CD14-positive monocyte (primary cell): ENCODE results near the gene DUSP1. TPM values are rescaled to one million over a fixed set of nuclear protein-coding genes. Genes with fewer than 3 reads are reported as not detected.
A peak's percentile ranks its signal among the peaks of the same experiment; 100 is the strongest.

Experiments used
- DNase-seq, 3 donors: peaks; one replicate each; pipeline ENCODE4 v3.0.0-alpha.2; 2011 to 2022
- H2AFZ ChIP-seq: 2 replicates; pipeline ENCODE4 v1.6.0; 2012; ENCODE audit warnings: mild to moderate bottlenecking, low read depth, low read length, inconsistent platforms; ENCODE audit not compliant: insufficient read depth, poor library complexity, severe bottlenecking
- H3K27ac ChIP-seq, 2 donors: 1 replicate in 1 of 2; 2 replicates in 1 of 2; pipeline ENCODE4 v1.5.1; 2012 to 2013; ENCODE audit warnings: low read length in 2 of 2, control low read depth in 1 of 2, inconsistent platforms in 1 of 2, low read depth in 1 of 2, mild to moderate bottlenecking in 1 of 2
- H3K27me3 ChIP-seq, 2 donors: one replicate each; pipeline versions ENCODE4 v1.6.0 to v1.6.1; 2011 to 2013; ENCODE audit warnings: low read length in 2 of 2; ENCODE audit not compliant: control insufficient read depth in 2 of 2, insufficient read depth in 2 of 2
- H3K36me3 ChIP-seq, 2 donors: replicated peaks in 1 of 2; 1 replicate in 1 of 2; 2 replicates in 1 of 2; pipeline versions ENCODE4 v1.5.1 to v1.6.1; 2012 to 2013; ENCODE audit warnings: low read length in 2 of 2, control low read depth in 1 of 2, inconsistent platforms in 1 of 2, mild to moderate bottlenecking in 1 of 2; ENCODE audit not compliant: insufficient read depth in 2 of 2, control insufficient read depth in 1 of 2
- H3K4me1 ChIP-seq, 2 donors: 1 replicate in 1 of 2; 2 replicates in 1 of 2; pipeline versions ENCODE4 v1.5.1 to v1.6.1; 2012 to 2013; ENCODE audit warnings: low read length in 2 of 2, control low read depth in 1 of 2, inconsistent platforms in 1 of 2, mild to moderate bottlenecking in 1 of 2, moderate library complexity in 1 of 2; ENCODE audit not compliant: insufficient read depth in 2 of 2, control insufficient read depth in 1 of 2
- H3K4me2 ChIP-seq: replicated peaks from 2 replicates; pipeline ENCODE3; 2012; ENCODE audit warnings: low read length, moderate library complexity, mild to moderate bottlenecking; ENCODE audit not compliant: poor library complexity, severe bottlenecking; ENCODE audit errors: extremely low read depth
- H3K4me3 ChIP-seq, 3 experiments: fragments of 200-600 bp in 1 of 3; sonication (generic) in 1 of 3; replicated peaks in 1 of 3; 1 replicate in 2 of 3; 2 replicates in 1 of 3; pipeline ENCODE4 v1.5.1; 2011 to 2013; ENCODE audit warnings: low read length in 3 of 3, mild to moderate bottlenecking in 3 of 3, control low read depth in 2 of 3, low read depth in 2 of 3, inconsistent platforms in 1 of 3, moderate library complexity in 1 of 3
- H3K79me2 ChIP-seq: 2 replicates; pipeline ENCODE4 v1.6.0; 2012; ENCODE audit warnings: mild to moderate bottlenecking, control low read depth, inconsistent platforms, low read length, moderate library complexity; ENCODE audit not compliant: insufficient read depth
- H3K9ac ChIP-seq: 2 replicates; pipeline ENCODE4 v1.6.0; 2017; ENCODE audit warnings: low read length, mild to moderate bottlenecking; ENCODE audit not compliant: insufficient read depth, poor library complexity, severe bottlenecking
- H3K9me3 ChIP-seq, 2 donors: replicated peaks in 1 of 2; 1 replicate in 1 of 2; 2 replicates in 1 of 2; pipeline versions ENCODE4 v1.5.1 to v1.6.1; 2012 to 2013; ENCODE audit warnings: low read length in 2 of 2, control low read depth in 1 of 2; ENCODE audit not compliant: control insufficient read depth in 1 of 2, insufficient read depth in 1 of 2
- H4K20me1 ChIP-seq: 2 replicates; pipeline ENCODE4 v1.6.0; 2012; ENCODE audit warnings: mild to moderate bottlenecking, low read length, control low read depth, moderate library complexity; ENCODE audit not compliant: insufficient read depth
- H3K27ac Mint-ChIP-seq, 7 donors: one replicate each; pipeline ENCODE4 v1.8.0; 2020; ENCODE audit warnings: mild to moderate bottlenecking in 7 of 7, mixed read lengths in 7 of 7, moderate library complexity in 6 of 7, inconsistent platforms in 2 of 7
- H3K27me3 Mint-ChIP-seq, 3 donors: one replicate each; pipeline ENCODE4 v1.8.0; 2021 to 2022; ENCODE audit warnings: low read depth in 3 of 3, mild to moderate bottlenecking in 3 of 3, mixed read lengths in 3 of 3, moderate library complexity in 3 of 3, inconsistent platforms in 1 of 3
- H3K36me3 Mint-ChIP-seq, 2 donors: one replicate each; pipeline ENCODE4 v1.8.0; 2020; ENCODE audit warnings: mixed read lengths in 2 of 2, inconsistent platforms in 1 of 2, mild to moderate bottlenecking in 1 of 2
- H3K4me1 Mint-ChIP-seq: one replicate; pipeline ENCODE4 v1.8.0; 2020; ENCODE audit warnings: mild to moderate bottlenecking, mixed read lengths
- H3K4me3 Mint-ChIP-seq, 2 donors: one replicate each; pipeline ENCODE4 v1.8.0; 2020; ENCODE audit warnings: mild to moderate bottlenecking in 2 of 2, mixed read lengths in 2 of 2, moderate library complexity in 1 of 2
- H3K9me3 Mint-ChIP-seq, 7 donors: one replicate each; pipeline ENCODE4 v1.8.0; 2020 to 2022; ENCODE audit warnings: mixed read lengths in 7 of 7, mild to moderate bottlenecking in 6 of 7, moderate library complexity in 6 of 7, inconsistent platforms in 2 of 7
- WGBS: methylation state at CpG from one replicate; pipeline ENCODE4 v1.1.5; 2013; ENCODE audit warnings: missing lambda C conversion rate; ENCODE audit not compliant: insufficient coverage; 5-methylcytosine and 5-hydroxymethylcytosine counted together
- intact Hi-C, 2 donors: fragments of 100-400 bp; cut with micrococcal nuclease; formaldehyde crosslinking; loops; one replicate each; pipeline versions ENCODE4 v1.15.0 to v1.15.1; 2023
- polyA minus RNA-seq: library from RNA; depleted of rRNA, polyadenylated mRNA; stranded (reverse); fragments of >200 nt; gene quantifications from 2 replicates; pipeline ENCODE4 v1.2.3, GENCODE V29; 2012
- polyA plus RNA-seq, 3 donors: library from polyadenylated mRNA; depleted of rRNA in 1 of 3; unstranded in 2 of 3; stranded (reverse) in 1 of 3; fragments of 300-500 nt in 2 of 3; fragments of >200 nt in 1 of 3; fragmentation: Illumina TruSeq in 2 of 3; gene quantifications; 1 replicate in 2 of 3; 2 replicates in 1 of 3; pipeline ENCODE4 v1.2.3, GENCODE V29; 2012 to 2021
- total RNA-seq, 12 experiments: library from RNA in 1 of 12; stranded (reverse) in 1 of 12; fragments of 120-200 nt in 1 of 12; gene quantifications; one replicate each; pipeline ENCODE4 v1.2.4 and lab custom pipeline; 2013 to 2026; ENCODE audit warnings: mixed read lengths in 6 of 12, inconsistent platforms in 1 of 12
- TF ChIP-seq, protein P1 (sequence below): fragments of 200-600 bp; IDR thresholded peaks from one replicate; pipeline ENCODE4 v1.8.0; 2022; ENCODE audit warnings: antibody characterized with exemption, mild to moderate bottlenecking

Gene DUSP1
- total RNA-seq (2013), result 3,996 TPM
- polyA plus RNA-seq (1,000 to 10,000 TPM; 1,963 to 4,884 (median 3,954) TPM), polyA minus RNA-seq (11,669 and 18,430 TPM in 2 replicates), total RNA-seq (lab: John Stamatoyannopoulos, UW) (586 to 3,480 (median 1,081) reads per million in 11 experiments)

DNA sequence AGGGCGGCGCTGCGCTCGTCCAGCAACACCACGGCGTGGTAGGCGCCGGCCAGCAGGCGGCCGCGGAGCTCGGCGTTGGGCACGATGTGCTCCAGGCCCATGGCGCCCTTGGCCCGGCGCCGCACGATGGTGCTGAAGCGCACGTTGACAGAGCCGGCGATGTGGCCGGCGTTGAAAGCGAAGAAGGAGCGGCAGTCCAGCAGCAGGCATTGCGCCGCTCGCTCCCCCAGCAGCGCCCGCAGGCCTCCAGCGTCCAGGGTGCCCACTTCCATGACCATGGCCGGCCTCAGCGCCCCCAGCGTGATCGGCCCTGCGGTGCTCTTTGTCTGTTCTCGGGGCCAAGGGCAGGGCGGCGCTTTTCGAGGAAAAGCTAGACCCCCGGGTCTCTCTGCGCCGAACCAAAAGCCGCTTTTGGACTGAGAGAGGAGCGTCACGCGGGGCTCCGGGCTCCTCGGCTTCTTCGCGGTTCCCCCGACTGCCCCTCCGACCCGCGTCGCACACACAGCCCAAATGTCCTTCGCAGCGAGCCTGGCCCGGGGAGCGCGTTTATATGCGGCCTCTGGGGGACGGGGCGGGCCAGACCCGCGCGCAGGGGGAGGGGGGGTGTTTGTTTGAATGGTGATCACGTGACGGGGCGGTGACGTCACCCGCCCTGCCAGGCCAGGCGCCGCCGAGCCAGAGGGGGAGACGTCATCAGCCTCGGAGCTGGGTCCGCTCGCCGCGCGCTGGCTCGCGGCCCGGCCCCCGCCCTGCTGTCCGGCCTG, at the start of gene DUSP1:
TSS of gene DUSP1 (minus strand) at position 521 of the 764 bp plus-strand sequence. CDS start at position 278, 243 bp downstream.
- intact Hi-C loops, result loop anchor here (2.0 to 10.0 kb wide), 3 partner anchors 64 to 161 kb away; partner anchors contain the start of gene ERGIC1 (in 1 of the 2)

More for the DNA sequence above, at the start of gene DUSP1:
- H2AFZ ChIP-seq, result no peak within 1 kb of the TSS
- Mint-ChIP-seq H3K36me3 (peaks cover 54 to 60% of the 10 kb centered on the region in 2 donors), H3K27ac (peak within 1 kb of the TSS; percentile 99 to 100 (median 100)), H3K4me1 (peaks cover 53% of the 10 kb centered on the region), H3K4me3 (peak within 1 kb of the TSS; percentile 94 to 100), H3K27me3 (peaks cover 4 to 34% (median 12%) of the 10 kb centered on the region in 3 donors), H3K9me3 (peaks cover 3 to 22% (median 18%) of the 10 kb centered on the region in 7 donors)
- peaks cover 36% of the 10 kb centered on the region for H3K79me2 ChIP-seq
- H3K27me3 ChIP-seq, result no peaks in the 10 kb centered on the region
- peaks cover 28 to 37% of the 10 kb centered on the region in 2 donors for H3K36me3 ChIP-seq
- peaks cover 51% of the 10 kb centered on the region for H4K20me1 ChIP-seq
- H3K4me1 ChIP-seq, result peaks cover 60 to 63% of the 10 kb centered on the region in 2 donors
- H3K4me2 ChIP-seq, result peak within 1 kb of the TSS; percentile 94
- no peaks in the 10 kb centered on the region for H3K9me3 ChIP-seq
- peak; percentile 98 to 99 (median 99) for DNase-seq
- TF ChIP-seq, protein P1, sequence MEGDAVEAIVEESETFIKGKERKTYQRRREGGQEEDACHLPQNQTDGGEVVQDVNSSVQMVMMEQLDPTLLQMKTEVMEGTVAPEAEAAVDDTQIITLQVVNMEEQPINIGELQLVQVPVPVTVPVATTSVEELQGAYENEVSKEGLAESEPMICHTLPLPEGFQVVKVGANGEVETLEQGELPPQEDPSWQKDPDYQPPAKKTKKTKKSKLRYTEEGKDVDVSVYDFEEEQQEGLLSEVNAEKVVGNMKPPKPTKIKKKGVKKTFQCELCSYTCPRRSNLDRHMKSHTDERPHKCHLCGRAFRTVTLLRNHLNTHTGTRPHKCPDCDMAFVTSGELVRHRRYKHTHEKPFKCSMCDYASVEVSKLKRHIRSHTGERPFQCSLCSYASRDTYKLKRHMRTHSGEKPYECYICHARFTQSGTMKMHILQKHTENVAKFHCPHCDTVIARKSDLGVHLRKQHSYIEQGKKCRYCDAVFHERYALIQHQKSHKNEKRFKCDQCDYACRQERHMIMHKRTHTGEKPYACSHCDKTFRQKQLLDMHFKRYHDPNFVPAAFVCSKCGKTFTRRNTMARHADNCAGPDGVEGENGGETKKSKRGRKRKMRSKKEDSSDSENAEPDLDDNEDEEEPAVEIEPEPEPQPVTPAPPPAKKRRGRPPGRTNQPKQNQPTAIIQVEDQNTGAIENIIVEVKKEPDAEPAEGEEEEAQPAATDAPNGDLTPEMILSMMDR, result no peak
- H3K27ac ChIP-seq, result peak within 1 kb of the TSS; percentile 100
- H3K9ac ChIP-seq, result peak within 1 kb of the TSS; percentile 100
- peak within 1 kb of the TSS; percentile 95 to 99 (median 95) for H3K4me3 ChIP-seq
- under 1% methylated on average over 88 of the region's 89 CpGs for WGBS
